NCI-H128 (cell line): ENCODE data around the gene RBMS1.

ENCODE experiments used
- DNase-seq: peaks from one replicate; lab custom pipeline; 2025; ENCODE audit not compliant: unreplicated experiment; lab: John Stamatoyannopoulos, UW

RBMS1 gene

DNA sequence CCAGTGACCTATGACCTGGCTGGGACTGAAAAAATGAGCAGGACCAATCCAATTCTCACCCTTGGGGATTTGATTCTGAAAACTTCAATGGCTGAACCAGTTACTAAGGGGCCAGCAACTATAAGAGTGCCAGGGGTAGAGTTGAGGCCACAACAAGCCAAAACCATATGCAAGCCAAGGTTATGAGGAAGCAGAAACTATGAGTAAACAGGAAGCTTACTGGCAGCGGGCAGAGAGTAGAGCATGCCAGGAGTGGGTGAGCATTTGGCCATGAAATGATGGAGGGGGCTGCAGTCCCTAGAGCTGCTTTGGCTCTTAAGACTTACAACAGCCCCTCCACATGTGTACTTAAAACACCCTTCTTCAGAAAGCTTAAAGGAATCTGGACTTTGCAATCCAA, 82.4 kb downstream of the RBMS1 start:
- no peak for DNase-seq

GRCh38 chr2:160409480-160409879, 84.1 kb downstream of the RBMS1 start:
- no peak for DNase-seq

- no peak for DNase-seq
Observed at GRCh38 chr2:160408959-160409291, 84.7 kb downstream of the RBMS1 start.

DNA sequence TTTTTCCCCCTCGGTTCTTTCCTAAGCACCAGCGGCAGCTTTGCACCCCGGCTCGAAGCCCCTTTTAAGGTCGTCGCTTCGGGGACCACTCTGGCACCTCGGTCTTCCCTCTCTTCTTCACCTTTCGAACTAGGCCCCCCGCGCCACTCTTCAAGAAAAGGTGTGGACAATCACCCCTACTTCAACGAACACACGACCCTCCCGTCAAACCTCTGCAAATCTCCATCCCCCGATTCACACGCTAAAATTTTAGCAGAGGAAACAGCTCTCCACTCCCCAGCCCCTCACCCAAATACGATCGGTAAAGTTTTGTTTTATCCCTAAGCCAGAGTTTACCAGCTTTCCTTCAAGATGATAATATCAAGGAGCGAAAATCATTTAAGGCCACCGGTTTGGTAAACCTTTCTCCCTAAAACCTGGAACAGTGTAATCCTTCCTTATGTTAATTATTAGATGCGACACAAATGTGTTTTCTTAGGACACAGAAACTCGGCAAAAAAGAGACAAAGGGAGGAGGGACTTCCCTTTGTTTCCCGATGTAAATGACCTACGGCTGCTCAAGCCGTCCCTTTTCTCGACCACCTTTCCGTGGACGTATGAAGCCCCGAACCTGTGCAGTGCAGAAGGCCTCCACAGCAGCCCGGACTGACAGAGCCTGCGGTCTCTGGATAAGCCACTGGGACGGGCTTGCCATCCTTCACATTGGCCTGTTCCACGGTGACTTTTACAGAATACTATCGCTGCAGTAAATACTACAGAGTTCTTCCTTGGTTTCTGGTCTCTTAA, 85.2 kb downstream of the RBMS1 start:
- DNase-seq = no peak

GRCh38 chr2:160407393-160408172, 86.0 kb downstream of the RBMS1 start:
- no peak for DNase-seq

DNA sequence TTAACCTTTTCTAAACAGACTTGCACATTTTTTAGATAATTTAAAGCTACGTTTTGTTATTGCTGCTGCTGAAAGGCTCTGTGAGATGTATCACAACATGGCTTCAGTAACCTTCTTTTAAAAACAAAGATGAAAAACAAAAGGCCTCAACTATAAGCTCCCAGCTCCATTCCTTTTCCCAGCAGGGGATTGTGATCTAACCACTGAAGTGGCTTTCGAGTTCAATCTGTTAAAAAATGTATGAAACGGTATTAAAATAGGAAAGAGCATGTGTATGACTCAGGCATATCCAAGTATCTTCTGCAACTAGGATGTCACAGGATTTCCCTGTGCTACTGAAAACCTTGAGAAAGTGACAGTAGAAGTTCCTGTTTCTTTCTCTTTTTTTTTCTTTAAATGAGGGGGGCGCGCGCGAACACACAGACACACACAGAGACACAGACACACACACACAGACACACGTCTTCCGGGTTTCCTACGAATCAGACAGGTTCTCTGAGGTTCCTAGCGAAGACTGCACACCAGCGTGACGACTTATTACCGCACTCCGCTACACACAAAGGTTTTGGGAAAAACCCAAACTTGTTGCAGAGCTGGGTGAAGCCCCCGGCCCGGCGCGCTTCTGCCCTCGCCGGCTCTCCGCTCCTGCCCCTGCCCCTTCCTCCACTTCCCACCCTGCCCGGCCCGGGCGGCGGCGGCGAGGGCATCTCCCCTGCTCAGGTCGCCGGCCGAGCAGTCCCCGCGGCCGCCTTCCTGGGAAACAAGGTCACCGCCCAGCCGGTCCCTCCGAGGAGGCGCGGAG, 86.8 kb downstream of the RBMS1 start:
- no peak for DNase-seq

DNA sequence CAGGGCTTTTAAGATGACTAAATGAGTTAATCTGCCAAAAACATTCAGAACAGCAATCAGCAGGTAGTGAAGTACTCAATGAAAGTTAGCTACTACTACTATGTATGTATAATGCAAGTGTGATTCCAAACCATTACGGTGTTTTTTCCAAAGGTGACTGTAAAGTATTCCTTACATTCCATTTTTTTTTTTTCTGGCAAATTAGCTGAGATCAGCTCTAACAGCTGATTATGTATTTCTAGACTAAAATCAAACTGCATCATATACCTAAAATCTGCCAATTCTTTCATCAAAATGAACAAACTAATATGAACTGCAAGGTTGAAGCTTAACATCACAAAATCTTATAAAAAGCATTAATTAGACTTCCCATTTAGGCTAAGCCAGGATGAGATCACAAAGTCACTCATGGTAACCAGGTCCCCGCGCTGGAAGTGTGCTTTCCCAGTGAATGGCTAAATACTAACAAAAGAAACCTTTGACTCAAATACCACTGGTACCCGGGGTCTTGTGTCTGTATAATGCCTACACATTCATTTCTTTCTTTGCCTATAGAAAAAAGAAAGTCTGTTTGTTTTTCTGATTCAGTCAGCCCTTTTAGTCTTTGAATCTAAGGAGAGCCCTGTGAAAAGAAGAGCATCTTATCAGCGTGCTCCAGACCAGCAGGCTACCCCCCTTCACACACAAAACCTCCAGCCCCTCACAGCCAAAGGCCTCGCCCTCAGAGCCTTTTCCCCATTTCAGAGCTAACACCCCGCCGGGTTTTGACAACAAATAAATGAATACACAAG, 88.3 kb downstream of the RBMS1 start:
- no peak for DNase-seq

DNA sequence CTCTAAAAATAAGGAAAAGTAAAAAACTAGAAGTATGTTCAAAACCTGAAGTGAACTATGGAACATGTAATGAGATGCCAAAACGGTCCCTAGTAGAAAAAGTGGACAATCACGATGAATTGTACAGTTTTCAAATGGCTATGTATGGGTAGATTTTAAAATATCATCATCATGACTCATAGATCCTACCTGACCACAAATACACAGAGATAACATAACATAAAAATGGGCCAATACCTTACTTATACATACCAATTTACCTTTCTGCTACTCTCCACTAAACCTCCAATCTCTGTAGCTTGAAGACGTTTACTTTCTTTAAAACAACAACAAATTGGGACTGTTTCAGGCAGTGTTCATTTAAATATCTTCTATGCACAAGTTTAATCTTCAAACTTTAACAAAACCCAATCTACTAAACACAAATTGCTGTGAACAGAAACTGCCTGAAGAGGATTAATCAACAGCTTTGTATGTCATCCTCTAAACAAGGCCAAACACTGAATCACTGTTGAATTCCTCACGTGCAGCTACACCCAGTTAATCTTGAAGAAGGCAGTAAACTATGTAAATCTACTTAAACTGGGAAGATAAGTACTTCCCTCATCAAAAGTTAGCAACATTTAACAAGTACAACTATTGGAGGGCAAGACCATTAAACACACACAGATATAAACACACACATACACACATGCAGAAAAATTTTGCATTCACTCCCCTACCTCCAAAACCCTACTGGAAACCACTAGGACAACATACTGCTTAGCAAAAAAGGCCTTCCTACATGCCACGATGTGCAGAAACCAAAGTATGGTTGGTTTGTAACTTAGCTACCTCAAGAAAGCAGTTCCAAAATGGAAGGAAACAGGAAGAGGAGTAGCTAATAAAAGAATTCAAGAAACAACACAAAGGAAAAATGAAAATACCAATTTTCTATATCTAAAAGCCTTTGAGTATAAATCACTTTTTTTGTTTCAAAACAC, 90.3 kb downstream of the RBMS1 start:
- DNase-seq = no peak

GRCh38 chr2:160402501-160402900, 91.1 kb downstream of the RBMS1 start:
- DNase-seq = no peak

DNA sequence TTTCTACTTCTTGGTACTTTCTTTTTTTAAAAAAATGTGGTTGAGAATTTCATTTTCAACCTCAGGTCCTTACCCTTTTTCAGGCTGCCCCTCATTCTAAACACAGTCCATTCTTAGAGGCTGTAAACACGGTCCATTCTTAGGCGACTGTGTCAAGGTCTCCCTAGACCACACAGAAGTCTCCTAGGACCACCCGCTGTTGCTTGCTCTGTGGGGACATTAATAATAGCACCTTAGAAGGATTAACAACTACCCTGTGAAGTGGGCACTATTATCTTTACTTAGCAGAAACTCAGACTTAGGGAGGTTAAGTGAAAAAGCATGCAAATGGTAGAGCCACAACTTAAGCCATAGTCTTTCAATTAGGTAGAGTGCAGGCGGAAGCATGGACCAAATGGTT, 91.7 kb downstream of the RBMS1 start:
- no peak for DNase-seq

GRCh38 chr2:160399880-160400279, 93.7 kb downstream of the RBMS1 start:
- DNase-seq = no peak

GRCh38 chr2:160397530-160397865, 96.1 kb downstream of the RBMS1 start:
- no peak for DNase-seq

DNA sequence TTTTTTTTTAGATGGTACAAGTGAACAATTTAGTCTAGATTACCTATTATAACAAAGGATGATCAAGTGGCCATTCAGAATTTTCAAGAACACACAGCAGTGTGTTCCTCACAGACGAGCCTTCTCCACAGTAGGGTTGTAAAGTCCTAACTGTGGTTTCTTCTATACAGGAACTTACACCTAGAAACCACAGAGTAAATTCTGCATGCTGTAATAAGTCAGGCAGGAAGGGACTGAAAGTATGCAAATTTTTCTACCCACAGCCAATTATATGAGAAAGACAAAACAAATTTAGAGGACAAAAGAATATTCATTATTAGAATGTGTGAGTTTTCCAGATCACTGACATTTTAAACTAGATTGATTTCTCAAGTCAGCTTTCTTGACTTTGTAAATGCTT, 99.5 kb downstream of the RBMS1 start:
- no peak for DNase-seq

- DNase-seq = no peak
Observed at GRCh38 chr2:160392201-160392600, 101.4 kb downstream of the RBMS1 start.

DNA sequence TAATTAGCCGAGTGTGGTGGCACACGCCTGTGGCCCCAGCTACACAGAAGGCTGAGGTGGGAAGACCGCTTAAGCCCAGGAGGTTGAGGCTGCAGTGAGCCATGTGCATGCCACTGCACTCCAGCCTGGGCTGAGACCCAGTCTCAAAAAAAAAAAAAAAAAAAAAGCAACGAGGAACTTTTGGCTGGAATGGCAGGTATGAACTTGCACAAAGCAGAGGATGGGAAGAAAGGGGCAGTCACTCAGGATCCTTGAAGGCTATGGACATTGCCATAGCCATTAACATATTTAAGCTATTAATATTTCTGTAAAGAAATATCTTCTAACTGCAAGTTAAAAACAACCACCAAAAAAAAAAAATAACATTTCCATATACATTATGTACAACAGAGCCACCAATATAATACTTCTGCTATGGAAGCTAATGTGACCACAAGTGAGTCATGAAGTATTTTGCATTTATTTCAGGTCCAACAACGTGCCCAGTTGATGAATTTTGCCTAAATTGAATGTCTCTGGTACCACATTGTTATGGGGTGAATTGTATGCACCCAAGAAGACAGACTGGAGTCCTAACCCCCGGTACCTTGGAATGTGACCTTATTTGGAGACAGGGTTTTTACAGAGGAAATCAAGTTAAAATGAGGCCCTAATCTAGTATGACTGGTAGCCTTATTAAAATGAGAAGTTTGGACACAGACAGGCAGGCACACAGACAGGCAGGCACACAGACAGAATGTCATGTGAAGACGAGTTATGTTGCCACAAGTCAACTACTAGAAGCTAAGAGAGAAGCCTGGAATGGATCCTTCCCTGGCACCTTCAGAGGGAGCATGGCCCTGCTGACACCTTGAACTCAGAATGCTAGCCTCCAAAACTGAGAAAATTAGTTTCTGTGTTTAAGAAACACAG, 102.8 kb downstream of the RBMS1 start:
- DNase-seq = no peak

DNA sequence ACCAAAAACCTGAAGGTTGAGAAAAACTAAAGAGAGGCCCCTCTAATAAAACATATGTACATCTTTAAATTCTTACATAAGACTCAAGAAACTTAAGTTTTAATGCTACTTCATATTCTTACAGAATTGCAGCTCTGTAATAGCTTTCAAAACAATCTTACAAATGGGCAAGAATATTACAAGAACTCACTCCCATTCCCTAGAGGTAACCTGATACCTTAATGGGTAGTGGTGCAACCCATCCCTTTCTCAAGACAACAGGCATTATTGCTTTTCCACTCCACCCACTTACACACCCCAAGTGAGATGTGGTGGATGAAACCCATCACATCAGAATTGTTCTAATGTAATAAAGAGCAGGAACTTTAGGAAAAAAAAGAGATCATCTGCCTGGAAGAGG, 103.7 kb downstream of the RBMS1 start:
- DNase-seq = no peak

DNA sequence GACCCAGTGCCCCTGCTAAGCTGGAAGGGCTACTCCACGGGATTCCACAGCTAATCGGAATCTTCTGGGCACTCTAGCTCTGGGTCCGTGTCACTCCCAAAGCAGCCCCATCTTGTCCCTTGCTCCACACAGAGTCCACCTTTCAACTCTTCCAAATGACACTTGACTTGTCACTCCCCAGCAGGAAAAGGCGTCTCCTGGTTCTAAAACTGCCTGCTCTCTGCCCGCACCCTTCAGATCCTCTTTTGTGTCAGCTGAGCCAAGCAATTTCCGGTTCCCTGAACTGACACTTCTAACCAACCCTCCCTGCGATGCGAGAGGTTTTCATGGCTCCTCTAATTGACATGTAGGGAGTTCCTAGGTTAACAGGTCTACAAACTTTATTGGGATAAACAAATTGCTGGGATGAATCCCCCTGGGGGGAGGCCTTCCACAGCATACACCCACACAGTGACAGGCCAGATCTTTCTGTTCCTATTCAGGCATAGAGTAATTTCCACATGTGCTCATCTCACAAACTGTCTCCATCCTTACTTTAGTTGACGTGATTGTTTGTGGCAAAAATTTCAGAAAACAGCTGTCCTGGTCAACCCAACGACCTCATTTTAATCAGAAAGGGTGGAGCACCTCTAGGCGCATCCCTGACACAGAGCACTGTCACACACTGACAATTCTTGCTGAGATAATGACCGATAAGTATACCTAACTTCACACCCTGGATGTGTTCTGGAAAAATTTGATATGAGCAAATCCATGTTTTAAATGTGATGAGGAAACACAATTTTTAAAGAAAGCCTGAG, 104.9 kb downstream of the RBMS1 start:
- no peak for DNase-seq
